ENCODE measurements around the gene NOSIP. TPM values are rescaled to one million over a fixed set of nuclear protein-coding genes. Genes with fewer than 3 reads are reported as not detected.

The NOSIP gene
- total RNA-seq, 2 donors from 2014 or later = 58.0 to 62.3 TPM

DNA sequence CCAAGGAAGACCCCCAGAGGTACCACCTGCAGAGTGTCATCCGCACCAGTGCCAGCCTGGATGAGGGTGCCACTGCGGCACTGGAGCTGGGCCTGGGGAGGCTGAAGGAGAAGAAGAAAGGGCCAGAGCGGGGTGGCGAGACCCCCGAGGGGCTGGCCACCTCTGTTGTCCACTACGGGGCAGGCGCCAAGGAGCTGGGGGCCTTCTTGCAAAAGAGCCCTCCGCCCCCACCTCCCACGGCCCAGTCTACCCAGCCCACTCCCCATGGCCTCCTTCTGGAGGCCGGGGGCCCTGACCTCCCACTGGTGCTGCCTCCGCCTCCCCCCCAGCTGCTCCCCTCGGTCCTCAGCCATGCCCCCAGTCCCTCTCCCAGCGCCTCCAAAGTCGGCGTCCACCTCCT is 16.1 kb upstream of the NOSIP start:
- Histone ChIP-seq H3K9ac (ENCODE audit: extremely low read depth, low read length, poor library complexity, severe bottlenecking) (no peak overlapping the region), H3K4me3 (ENCODE audit: low read length) (no peak overlapping the region), H3K27me3 (ENCODE audit: control insufficient read depth, insufficient read depth, low read length, poor library complexity, severe bottlenecking) (no peaks in the 10 kb centered on the region), H3K9me3 (ENCODE audit: control insufficient read depth, low read length) (no peaks in the 10 kb centered on the region), H3K4me1 (ENCODE audit: control insufficient read depth, insufficient read depth, low read length) (no peaks in the 10 kb centered on the region), H3K36me3 (ENCODE audit: control insufficient read depth, insufficient read depth, low read length) (peaks cover 45% of the 10 kb centered on the region), H3K27ac (ENCODE audit: low read depth, low read length) (no peak overlapping the region)
- Mint-ChIP-seq H3K27ac (no peak overlapping the region), H3K36me3 (ENCODE audit: low read depth) (peaks cover 53% of the 10 kb centered on the region), H3K9me3 (no peaks in the 10 kb centered on the region), H3K4me1 (peaks cover 12% of the 10 kb centered on the region), H3K27me3 (ENCODE audit: insufficient read depth) (no peaks in the 10 kb centered on the region), H3K4me3 (no peak overlapping the region)
- TF ChIP-seq, protein P1, sequence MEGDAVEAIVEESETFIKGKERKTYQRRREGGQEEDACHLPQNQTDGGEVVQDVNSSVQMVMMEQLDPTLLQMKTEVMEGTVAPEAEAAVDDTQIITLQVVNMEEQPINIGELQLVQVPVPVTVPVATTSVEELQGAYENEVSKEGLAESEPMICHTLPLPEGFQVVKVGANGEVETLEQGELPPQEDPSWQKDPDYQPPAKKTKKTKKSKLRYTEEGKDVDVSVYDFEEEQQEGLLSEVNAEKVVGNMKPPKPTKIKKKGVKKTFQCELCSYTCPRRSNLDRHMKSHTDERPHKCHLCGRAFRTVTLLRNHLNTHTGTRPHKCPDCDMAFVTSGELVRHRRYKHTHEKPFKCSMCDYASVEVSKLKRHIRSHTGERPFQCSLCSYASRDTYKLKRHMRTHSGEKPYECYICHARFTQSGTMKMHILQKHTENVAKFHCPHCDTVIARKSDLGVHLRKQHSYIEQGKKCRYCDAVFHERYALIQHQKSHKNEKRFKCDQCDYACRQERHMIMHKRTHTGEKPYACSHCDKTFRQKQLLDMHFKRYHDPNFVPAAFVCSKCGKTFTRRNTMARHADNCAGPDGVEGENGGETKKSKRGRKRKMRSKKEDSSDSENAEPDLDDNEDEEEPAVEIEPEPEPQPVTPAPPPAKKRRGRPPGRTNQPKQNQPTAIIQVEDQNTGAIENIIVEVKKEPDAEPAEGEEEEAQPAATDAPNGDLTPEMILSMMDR (conservative IDR thresholded peaks at IDR 0.05) = no peak
- no peak for DNase-seq
- 95 to 96% methylated on average over 8 to 15 of the region's 15 CpGs for WGBS, 2 experiments (ENCODE audit: insufficient coverage in 1 of 2, insufficient read length in 1 of 2)

DNA sequence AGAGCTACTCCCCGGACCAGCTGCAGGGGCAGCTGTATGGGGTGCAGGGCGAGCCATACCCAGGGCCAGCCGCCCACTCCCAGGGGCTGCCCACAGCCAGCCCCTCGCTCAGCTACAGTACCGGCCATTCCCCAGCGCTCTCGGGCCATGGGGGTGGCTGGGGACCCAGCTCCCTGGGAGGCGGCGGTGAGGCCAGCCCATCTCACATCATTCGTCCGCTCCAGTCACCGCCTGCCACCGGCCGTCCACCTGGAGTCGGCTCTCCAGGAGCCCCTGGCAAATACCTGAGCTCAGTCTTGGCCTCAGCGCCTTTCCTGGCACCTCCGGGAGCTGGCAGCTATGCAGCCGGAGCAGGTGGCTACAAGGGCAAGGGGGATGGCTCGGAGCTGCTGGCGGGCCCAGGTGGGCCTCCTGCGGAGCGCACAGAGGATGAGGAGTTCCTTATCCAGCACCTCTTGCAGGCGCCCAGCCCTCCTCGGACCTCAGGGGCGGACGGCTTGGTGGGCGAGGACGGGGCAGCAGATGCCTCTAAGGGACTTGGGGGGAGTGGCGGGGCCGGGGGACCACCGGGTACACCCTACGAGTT is 15.6 kb upstream of the NOSIP start:
- DNase-seq = no peak
- no peak overlapping the region for H3K9ac ChIP-seq (ENCODE audit: extremely low read depth, low read length, poor library complexity, severe bottlenecking)
- no peaks in the 10 kb centered on the region for H3K4me1 ChIP-seq (ENCODE audit: control insufficient read depth, insufficient read depth, low read length)
- no peak overlapping the region for H3K4me3 ChIP-seq (ENCODE audit: low read length)
- 94 to 95% methylated on average over 17 to 32 of the region's 32 CpGs for WGBS, 2 experiments (ENCODE audit: insufficient coverage in 1 of 2, insufficient read length in 1 of 2)
- peaks cover 12% of the 10 kb centered on the region for H3K4me1 Mint-ChIP-seq
- H3K27me3 ChIP-seq (ENCODE audit: control insufficient read depth, insufficient read depth, low read length, poor library complexity, severe bottlenecking) = no peaks in the 10 kb centered on the region
- TF ChIP-seq, protein P1 (conservative IDR thresholded peaks at IDR 0.05) = no peak
- peaks cover 42% of the 10 kb centered on the region for H3K36me3 ChIP-seq (ENCODE audit: control insufficient read depth, insufficient read depth, low read length)
- H3K4me3 Mint-ChIP-seq = no peak overlapping the region
- peaks cover 50% of the 10 kb centered on the region for H3K36me3 Mint-ChIP-seq (ENCODE audit: low read depth)
- H3K27ac ChIP-seq (ENCODE audit: low read depth, low read length) = no peak overlapping the region
- H3K9me3 ChIP-seq (ENCODE audit: control insufficient read depth, low read length) = no peaks in the 10 kb centered on the region
- no peak overlapping the region for H3K27ac Mint-ChIP-seq
- no peaks in the 10 kb centered on the region for H3K27me3 Mint-ChIP-seq (ENCODE audit: insufficient read depth)
- H3K9me3 Mint-ChIP-seq = no peaks in the 10 kb centered on the region

DNA sequence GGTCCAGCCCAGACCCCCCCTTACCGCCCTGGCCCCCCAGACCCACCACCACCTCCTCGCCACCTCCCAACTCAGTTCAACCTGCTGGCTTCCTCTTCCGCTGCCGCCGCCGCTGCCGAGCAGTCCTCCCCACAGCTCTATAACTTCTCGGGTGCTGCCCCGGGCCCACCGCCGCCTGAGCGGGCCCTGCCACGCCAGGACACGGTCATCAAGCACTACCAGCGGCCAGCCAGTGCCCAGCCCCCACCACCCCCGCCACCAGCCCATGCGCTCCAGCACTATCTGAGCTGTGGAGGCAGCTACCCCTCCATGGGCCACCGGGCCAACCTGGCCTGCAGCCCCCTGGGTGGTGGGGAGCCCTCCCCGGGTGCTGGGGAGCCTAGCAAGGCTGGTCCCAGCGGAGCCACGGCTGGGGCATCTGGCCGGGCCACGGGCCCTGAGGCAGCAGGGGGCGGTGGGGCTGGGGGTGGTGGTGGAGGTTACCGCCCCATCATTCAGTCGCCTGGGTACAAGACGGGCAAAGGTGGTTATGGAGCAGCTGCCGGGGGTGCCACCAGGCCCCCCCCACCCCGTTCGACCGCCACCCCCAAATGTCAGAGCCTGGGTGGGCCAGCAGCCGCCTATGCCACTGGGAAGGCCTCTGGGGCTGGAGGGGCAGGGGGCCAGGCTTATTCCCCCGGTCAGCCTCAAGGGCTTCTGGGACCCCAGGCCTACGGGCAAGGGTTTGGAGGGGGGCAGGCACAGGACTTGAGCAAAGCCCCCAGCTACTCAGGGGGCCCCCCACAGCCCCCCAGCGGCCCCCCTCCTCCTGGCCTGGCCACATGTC is 14.8 kb upstream of the NOSIP start:
- Mint-ChIP-seq H3K4me1 (peaks cover 12% of the 10 kb centered on the region), H3K9me3 (no peaks in the 10 kb centered on the region), H3K4me3 (no peak overlapping the region), H3K36me3 (ENCODE audit: low read depth) (peaks cover 44% of the 10 kb centered on the region), H3K27me3 (ENCODE audit: insufficient read depth) (no peaks in the 10 kb centered on the region), H3K27ac (no peak overlapping the region)
- Histone ChIP-seq H3K9ac (ENCODE audit: extremely low read depth, low read length, poor library complexity, severe bottlenecking) (no peak overlapping the region), H3K27me3 (ENCODE audit: control insufficient read depth, insufficient read depth, low read length, poor library complexity, severe bottlenecking) (no peaks in the 10 kb centered on the region), H3K4me3 (ENCODE audit: low read length) (no peak overlapping the region), H3K9me3 (ENCODE audit: control insufficient read depth, low read length) (no peaks in the 10 kb centered on the region), H3K36me3 (ENCODE audit: control insufficient read depth, insufficient read depth, low read length) (peaks cover 37% of the 10 kb centered on the region), H3K27ac (ENCODE audit: low read depth, low read length) (no peak overlapping the region), H3K4me1 (ENCODE audit: control insufficient read depth, insufficient read depth, low read length) (no peaks in the 10 kb centered on the region)
- TF ChIP-seq, protein P1 (conservative IDR thresholded peaks at IDR 0.05) = no peak
- WGBS, 2 experiments (ENCODE audit: insufficient coverage in 1 of 2, insufficient read length in 1 of 2) = 89 to 94% methylated on average over 7 to 35 of the region's 35 CpGs
- DNase-seq = no peak

Data from endodermal cell (in vitro differentiated cells).